ENCODE data around the gene CERS3. TPM values are rescaled to one million over a fixed set of nuclear protein-coding genes. Genes with fewer than 3 reads are reported as not detected.

The CERS3 gene
- total and polyA plus RNA-seq, 2 experiments from 2014 or later: not detected

- in situ Hi-C loops (cut with MboI): no loop called here
- Histone ChIP-seq H3F3A (ENCODE audit: insufficient read depth) (no peaks in the 10 kb centered on the region), H3K4me1 (ENCODE audit: insufficient read depth) (no peaks in the 10 kb centered on the region), H3K9me3 (ENCODE audit: low read depth) (no peaks in the 10 kb centered on the region), H4K20me1 (ENCODE audit: insufficient read depth) (no peaks in the 10 kb centered on the region), H2AFZ (no peak overlapping the region), H3K9ac (no peak overlapping the region), H3K4me3 (no peak overlapping the region), H3K79me2 (ENCODE audit: insufficient read depth) (no peaks in the 10 kb centered on the region), H3K27me3 (replicated peaks; ENCODE audit: insufficient read depth) (no peaks in the 10 kb centered on the region), H3K36me3 (ENCODE audit: low read depth) (no peaks in the 10 kb centered on the region), H3K4me2 (ENCODE audit: unreplicated experiment) (no peak overlapping the region), H3K27ac (no peak overlapping the region), H3K9me2 (ENCODE audit: insufficient read depth) (no peaks in the 10 kb centered on the region)
- TF ChIP-seq EZH2phosphoT487 (IDR thresholded peaks at IDR 0.05; ENCODE audit: insufficient read depth, low read depth): no peak
- TF ChIP-seq EZH2 (IDR thresholded peaks at IDR 0.05; ENCODE audit: insufficient read depth, poor library complexity, severe bottlenecking): no peak
- DNase-seq: no peak
- WGBS, 2 experiments (ENCODE audit: low coverage in 1 of 2, low lambda C conversion rate in 2 of 2, missing lambda C conversion rate in 2 of 2): 2% methylated on average over 6 of the region's 6 CpGs
Measured at GRCh38 chr15:100526027-100526481, 2.7 kb downstream of the CERS3 start.

GRCh38 chr15:100525436-100525835 is 3.3 kb downstream of the CERS3 start:
- DNase-seq: no peak
- H3K27me3 ChIP-seq (replicated peaks; ENCODE audit: insufficient read depth): no peaks in the 10 kb centered on the region
- H3K4me3 ChIP-seq: no peak overlapping the region
- no peaks in the 10 kb centered on the region for H3F3A ChIP-seq (ENCODE audit: insufficient read depth)
- WGBS, 2 experiments (ENCODE audit: low coverage in 1 of 2, low lambda C conversion rate in 2 of 2, missing lambda C conversion rate in 2 of 2): 0 to 15% methylated on average over 1 of the region's 1 CpG
- H3K27ac ChIP-seq: no peak overlapping the region
- no peaks in the 10 kb centered on the region for H3K36me3 ChIP-seq (ENCODE audit: low read depth)
- in situ Hi-C loops (cut with MboI): no loop called here
- H3K9ac ChIP-seq: no peak overlapping the region
- no peak overlapping the region for H2AFZ ChIP-seq
- no peak overlapping the region for H3K4me2 ChIP-seq (ENCODE audit: unreplicated experiment)
- no peaks in the 10 kb centered on the region for H4K20me1 ChIP-seq (ENCODE audit: insufficient read depth)
- H3K9me3 ChIP-seq (ENCODE audit: low read depth): no peaks in the 10 kb centered on the region
- no peaks in the 10 kb centered on the region for H3K9me2 ChIP-seq (ENCODE audit: insufficient read depth)
- H3K4me1 ChIP-seq (ENCODE audit: insufficient read depth): no peaks in the 10 kb centered on the region
- TF ChIP-seq EZH2phosphoT487 (IDR thresholded peaks at IDR 0.05; ENCODE audit: insufficient read depth, low read depth) (no peak), EZH2 (IDR thresholded peaks at IDR 0.05; ENCODE audit: insufficient read depth, poor library complexity, severe bottlenecking) (no peak)
- no peaks in the 10 kb centered on the region for H3K79me2 ChIP-seq (ENCODE audit: insufficient read depth)

GRCh38 chr15:100524326-100524725 is 4.4 kb downstream of the CERS3 start:
- no peaks in the 10 kb centered on the region for H4K20me1 ChIP-seq (ENCODE audit: insufficient read depth)
- no peak overlapping the region for H2AFZ ChIP-seq
- H3K4me1 ChIP-seq (ENCODE audit: insufficient read depth): no peaks in the 10 kb centered on the region
- H3K27me3 ChIP-seq (replicated peaks; ENCODE audit: insufficient read depth): no peaks in the 10 kb centered on the region
- DNase-seq: no peak
- TF ChIP-seq EZH2 (IDR thresholded peaks at IDR 0.05; ENCODE audit: insufficient read depth, poor library complexity, severe bottlenecking): no peak
- no peak for TF ChIP-seq EZH2phosphoT487 (IDR thresholded peaks at IDR 0.05; ENCODE audit: insufficient read depth, low read depth)
- no peaks in the 10 kb centered on the region for H3K9me3 ChIP-seq (ENCODE audit: low read depth)
- no peak overlapping the region for H3K27ac ChIP-seq
- H3K36me3 ChIP-seq (ENCODE audit: low read depth): no peaks in the 10 kb centered on the region
- H3K4me3 ChIP-seq: no peak overlapping the region
- no peak overlapping the region for H3K4me2 ChIP-seq (ENCODE audit: unreplicated experiment)
- H3F3A ChIP-seq (ENCODE audit: insufficient read depth): no peaks in the 10 kb centered on the region
- no peak overlapping the region for H3K9ac ChIP-seq
- WGBS, 2 experiments (ENCODE audit: low coverage in 1 of 2, low lambda C conversion rate in 2 of 2, missing lambda C conversion rate in 2 of 2): 11 to 28% methylated on average over 2 of the region's 2 CpGs
- H3K9me2 ChIP-seq (ENCODE audit: insufficient read depth): no peaks in the 10 kb centered on the region
- no peaks in the 10 kb centered on the region for H3K79me2 ChIP-seq (ENCODE audit: insufficient read depth)
- in situ Hi-C loops (cut with MboI): no loop called here

GRCh38 chr15:100521907-100522306 is 6.8 kb downstream of the CERS3 start:
- Histone ChIP-seq H3K4me3 (no peak overlapping the region), H3K79me2 (ENCODE audit: insufficient read depth) (no peaks in the 10 kb centered on the region), H4K20me1 (ENCODE audit: insufficient read depth) (no peaks in the 10 kb centered on the region), H3K9me2 (ENCODE audit: insufficient read depth) (no peaks in the 10 kb centered on the region), H3K4me1 (ENCODE audit: insufficient read depth) (no peaks in the 10 kb centered on the region), H3K9ac (no peak overlapping the region), H3K4me2 (ENCODE audit: unreplicated experiment) (no peak overlapping the region), H3K9me3 (ENCODE audit: low read depth) (no peaks in the 10 kb centered on the region), H3K27ac (no peak overlapping the region), H3K27me3 (replicated peaks; ENCODE audit: insufficient read depth) (no peaks in the 10 kb centered on the region), H3F3A (ENCODE audit: insufficient read depth) (no peaks in the 10 kb centered on the region), H2AFZ (no peak overlapping the region), H3K36me3 (ENCODE audit: low read depth) (no peaks in the 10 kb centered on the region)
- in situ Hi-C loops (cut with MboI): no loop called here
- no peak for TF ChIP-seq EZH2phosphoT487 (IDR thresholded peaks at IDR 0.05; ENCODE audit: insufficient read depth, low read depth)
- no peak for TF ChIP-seq EZH2 (IDR thresholded peaks at IDR 0.05; ENCODE audit: insufficient read depth, poor library complexity, severe bottlenecking)
- no peak for DNase-seq
- WGBS, 2 experiments (ENCODE audit: low coverage in 1 of 2, low lambda C conversion rate in 2 of 2, missing lambda C conversion rate in 2 of 2): 33 to 41% methylated on average over 3 of the region's 3 CpGs
